ENCODE measurements around the gene TBC1D1.

The TBC1D1 gene

DNA sequence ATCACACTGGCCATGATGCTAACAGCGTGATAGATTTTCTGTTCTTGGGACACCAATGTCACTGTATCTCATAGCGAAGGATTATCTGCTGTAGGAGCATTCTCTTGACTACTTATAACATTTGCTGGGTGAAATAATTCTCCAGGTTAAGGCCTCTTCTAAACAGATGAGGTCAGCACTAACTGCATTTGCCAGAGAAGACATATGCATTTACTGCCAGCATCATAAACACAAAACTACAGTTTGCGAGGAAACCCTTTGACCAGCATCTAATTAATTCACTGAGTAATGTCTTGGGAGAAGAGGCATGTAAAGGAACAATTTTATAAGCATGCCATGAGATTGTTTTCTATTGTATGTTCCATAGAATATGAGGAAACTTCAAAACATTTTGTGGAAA, 13.9 kb downstream of the TBC1D1 start:
- TF ChIP-seq POLR2AphosphoS5 (IDR thresholded peaks at IDR 0.05; ENCODE audit: low read depth, low read length): no peak
- TF ChIP-seq SIN3A (IDR thresholded peaks at IDR 0.05; ENCODE audit: borderline replicate concordance, insufficient read depth, low read length): no peak
- no peak for TF ChIP-seq REST (IDR thresholded peaks at IDR 0.05; ENCODE audit: insufficient read depth in 1 of 2, low read depth in 2 of 2, low read length in 2 of 2)
- TF ChIP-seq TAF1 (IDR thresholded peaks at IDR 0.05; ENCODE audit: borderline replicate concordance, insufficient read depth, low read length): no peak
- TF ChIP-seq FOXP2 (optimal IDR thresholded peaks at IDR 0.05; ENCODE audit: borderline replicate concordance, extremely low read depth, extremely low read length, insufficient read depth): no peak

DNA sequence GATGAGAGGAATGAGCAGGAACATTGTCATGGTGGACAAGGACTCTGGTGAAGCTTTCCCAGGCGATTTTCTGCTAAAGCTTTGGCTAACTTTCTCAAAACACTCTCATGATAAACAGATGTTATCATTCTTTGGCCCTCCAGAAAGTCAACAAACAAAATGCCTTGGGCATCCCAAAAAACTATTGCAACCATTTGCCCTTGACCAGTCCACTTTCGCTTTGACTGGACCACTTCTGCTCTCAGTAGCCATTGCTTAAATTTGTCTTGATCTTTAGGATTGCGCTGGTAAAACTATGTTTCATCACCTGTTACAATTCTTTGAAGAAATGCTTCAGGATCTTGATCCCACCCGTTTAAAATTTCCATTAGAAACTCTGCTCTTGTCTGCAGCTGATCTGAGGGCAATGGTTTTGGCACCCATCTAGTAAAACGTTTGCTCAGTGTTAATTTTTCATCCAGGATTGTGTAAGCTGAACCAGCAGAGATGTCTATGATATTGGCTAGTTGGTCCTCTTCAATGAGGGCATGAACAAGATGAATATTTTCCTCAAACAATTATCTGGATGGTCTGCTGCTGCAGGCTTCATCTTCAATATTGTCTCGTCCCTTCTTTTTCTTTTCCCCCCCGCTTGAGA, 14.8 kb downstream of the TBC1D1 start:
- TF ChIP-seq TAF1 (IDR thresholded peaks at IDR 0.05; ENCODE audit: borderline replicate concordance, insufficient read depth, low read length) (no peak), SIN3A (IDR thresholded peaks at IDR 0.05; ENCODE audit: borderline replicate concordance, insufficient read depth, low read length) (no peak), REST (IDR thresholded peaks at IDR 0.05; ENCODE audit: insufficient read depth in 1 of 2, low read depth in 2 of 2, low read length in 2 of 2) (no peak), FOXP2 (optimal IDR thresholded peaks at IDR 0.05; ENCODE audit: borderline replicate concordance, extremely low read depth, extremely low read length, insufficient read depth) (no peak)

DNA sequence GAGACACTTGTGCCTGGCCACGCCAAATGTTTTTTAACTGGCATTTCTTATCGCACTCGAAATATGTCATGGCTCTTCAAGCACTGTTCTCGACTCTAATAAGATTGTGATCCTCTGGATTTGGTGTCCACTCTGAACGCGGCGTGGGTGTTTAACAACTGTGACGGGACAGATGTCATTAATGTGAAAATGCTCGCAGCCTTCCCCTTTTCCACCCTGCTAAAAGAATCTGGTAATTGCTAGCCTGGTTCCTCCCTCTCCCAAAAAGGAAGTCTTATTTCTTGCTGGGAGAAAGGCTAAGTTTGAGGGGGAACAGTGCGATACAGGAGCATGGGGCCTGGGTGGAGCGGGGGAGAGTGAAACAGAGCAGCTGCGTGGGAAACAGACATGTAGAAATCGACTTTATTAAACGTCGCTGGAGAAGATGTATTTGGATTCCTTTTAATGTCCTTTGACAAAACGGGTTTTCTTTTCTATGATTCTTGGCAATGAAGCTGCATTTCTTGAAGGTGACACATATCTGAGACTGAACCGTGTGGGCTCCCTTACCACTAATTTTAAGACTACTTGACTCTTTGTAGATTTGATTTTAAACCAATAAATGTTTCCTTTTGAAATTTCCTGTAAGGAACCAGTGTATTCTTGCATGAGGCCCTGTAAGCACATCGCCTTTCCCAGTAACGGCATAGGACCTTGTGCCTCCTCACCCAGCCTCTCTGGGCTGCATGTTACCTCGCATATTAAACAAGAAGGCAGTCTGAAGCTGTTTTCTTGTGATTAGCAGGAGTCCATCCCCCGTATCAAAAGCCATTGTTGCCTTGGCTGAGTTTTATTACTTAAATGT, 17.8 kb downstream of the TBC1D1 start:
- no peak for TF ChIP-seq TAF1 (IDR thresholded peaks at IDR 0.05; ENCODE audit: borderline replicate concordance, insufficient read depth, low read length)
- no peak for TF ChIP-seq POLR2AphosphoS5 (IDR thresholded peaks at IDR 0.05; ENCODE audit: low read depth, low read length)
- no peak for TF ChIP-seq SIN3A (IDR thresholded peaks at IDR 0.05; ENCODE audit: borderline replicate concordance, insufficient read depth, low read length)
- TF ChIP-seq FOXP2 (optimal IDR thresholded peaks at IDR 0.05; ENCODE audit: borderline replicate concordance, extremely low read depth, extremely low read length, insufficient read depth): no peak
- TF ChIP-seq REST (IDR thresholded peaks at IDR 0.05; ENCODE audit: insufficient read depth in 1 of 2, low read depth in 2 of 2, low read length in 2 of 2): no peak

GRCh38 chr4:37909332-37910090, 18.6 kb downstream of the TBC1D1 start:
- no peak for TF ChIP-seq FOXP2 (optimal IDR thresholded peaks at IDR 0.05; ENCODE audit: borderline replicate concordance, extremely low read depth, extremely low read length, insufficient read depth)
- no peak for TF ChIP-seq POLR2AphosphoS5 (IDR thresholded peaks at IDR 0.05; ENCODE audit: low read depth, low read length)
- TF ChIP-seq TAF1 (IDR thresholded peaks at IDR 0.05; ENCODE audit: borderline replicate concordance, insufficient read depth, low read length): no peak
- TF ChIP-seq REST (IDR thresholded peaks at IDR 0.05; ENCODE audit: insufficient read depth in 1 of 2, low read depth in 2 of 2, low read length in 2 of 2): no peak
- no peak for TF ChIP-seq SIN3A (IDR thresholded peaks at IDR 0.05; ENCODE audit: borderline replicate concordance, insufficient read depth, low read length)
